HEK293T (cell line): Measurements from ENCODE around the gene EVA1A.

ENCODE experiments used
- BHLHE40 ChIP-seq: fragments of 450-650 bp; IDR thresholded peaks from 2 replicates; pipeline ENCODE4 v1.6.1; 2016; ENCODE audit warnings: mild to moderate bottlenecking, moderate library complexity, borderline replicate concordance
- CTBP1 ChIP-seq: fragments of 450-650 bp; IDR thresholded peaks from 2 replicates; pipeline ENCODE4 v1.6.1; 2016; ENCODE audit warnings: borderline replicate concordance
- FOXA1 ChIP-seq: fragments of 450-650 bp; IDR thresholded peaks from 2 replicates; pipeline ENCODE4 v1.6.1; 2016; ENCODE audit warnings: mild to moderate bottlenecking
- LEF1 ChIP-seq: fragments of 450-650 bp; IDR thresholded peaks from 2 replicates; pipeline ENCODE4 v1.6.1; 2017; ENCODE audit warnings: mild to moderate bottlenecking, borderline replicate concordance
- NFRKB ChIP-seq: fragments of 450-650 bp; IDR thresholded peaks from 2 replicates; pipeline ENCODE4 v1.6.1; 2016; ENCODE audit warnings: mild to moderate bottlenecking, moderate library complexity
- SP1 ChIP-seq: fragments of 450-650 bp; IDR thresholded peaks from 2 replicates; pipeline ENCODE4 v1.6.1; 2017
- SUZ12 ChIP-seq: fragments of 450-650 bp; IDR thresholded peaks from 2 replicates; pipeline ENCODE4 v1.6.1; 2016; ENCODE audit warnings: mild to moderate bottlenecking
- TARDBP ChIP-seq: fragments of 450-650 bp; IDR thresholded peaks from 2 replicates; pipeline ENCODE4 v1.6.1; 2016
- ZNF384 ChIP-seq: fragments of 450-650 bp; IDR thresholded peaks from 2 replicates; pipeline ENCODE4 v1.6.1; 2016
- TF ChIP-seq, protein P1 (sequence below): fragments of 450-650 bp; IDR thresholded peaks from 2 replicates; pipeline ENCODE4 v1.6.1; 2016

DNA sequence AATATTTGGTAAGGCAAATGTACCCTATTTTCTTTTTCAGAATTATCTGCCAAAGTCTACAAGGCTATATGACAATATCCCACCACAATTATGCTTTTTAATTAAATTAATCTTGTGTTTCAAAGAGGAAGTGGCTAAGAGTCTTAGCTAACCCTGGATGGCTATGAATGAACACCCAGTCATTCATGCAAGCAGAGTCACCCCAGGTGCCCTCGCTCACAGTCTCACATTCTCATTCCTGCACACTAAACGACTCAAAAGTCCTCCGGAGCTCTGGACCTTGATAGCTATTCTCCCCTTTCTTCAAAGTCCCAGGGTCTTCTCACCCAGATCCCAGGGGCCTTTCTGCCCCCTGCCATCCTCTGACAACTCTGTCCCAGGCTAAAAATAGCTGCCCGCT is 43.7 kb upstream of the EVA1A start:
- no peak for TF ChIP-seq FOXA1
- no peak for TF ChIP-seq ZNF384
- no peak for TF ChIP-seq TARDBP
- TF ChIP-seq, protein P1, sequence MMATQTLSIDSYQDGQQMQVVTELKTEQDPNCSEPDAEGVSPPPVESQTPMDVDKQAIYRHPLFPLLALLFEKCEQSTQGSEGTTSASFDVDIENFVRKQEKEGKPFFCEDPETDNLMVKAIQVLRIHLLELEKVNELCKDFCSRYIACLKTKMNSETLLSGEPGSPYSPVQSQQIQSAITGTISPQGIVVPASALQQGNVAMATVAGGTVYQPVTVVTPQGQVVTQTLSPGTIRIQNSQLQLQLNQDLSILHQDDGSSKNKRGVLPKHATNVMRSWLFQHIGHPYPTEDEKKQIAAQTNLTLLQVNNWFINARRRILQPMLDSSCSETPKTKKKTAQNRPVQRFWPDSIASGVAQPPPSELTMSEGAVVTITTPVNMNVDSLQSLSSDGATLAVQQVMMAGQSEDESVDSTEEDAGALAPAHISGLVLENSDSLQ, result no peak
- TF ChIP-seq LEF1, result no peak
- no peak for TF ChIP-seq CTBP1
- no peak for TF ChIP-seq BHLHE40
- no peak for TF ChIP-seq SUZ12
- no peak for TF ChIP-seq NFRKB
- TF ChIP-seq SP1, result no peak
